ENCODE data around the gene FAM20B.

DNA sequence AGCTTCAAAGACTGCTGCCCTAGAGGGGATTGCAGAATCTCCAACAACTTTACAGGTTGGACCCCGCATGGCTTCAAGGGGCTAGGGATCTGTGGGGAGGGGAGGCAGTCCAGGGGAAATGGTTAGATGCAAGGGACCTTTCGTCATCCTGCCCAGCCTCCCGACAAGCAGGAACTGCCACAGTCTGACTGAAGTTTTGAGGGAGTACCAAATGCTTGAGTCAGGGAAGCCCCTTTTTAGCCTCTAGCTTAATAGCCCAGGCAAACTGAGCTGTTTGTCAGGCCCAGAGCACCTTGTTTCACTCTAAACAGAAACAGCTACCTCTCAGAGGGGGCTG, 57.3 kb downstream of the FAM20B start:
- TF ChIP-seq CTCF (IDR thresholded peaks at IDR 0.05): no peak
- TF ChIP-seq EZH2 (IDR thresholded peaks at IDR 0.05; ENCODE audit: borderline replicate concordance, insufficient read depth, low read depth, low read length, poor library complexity, severe bottlenecking): no peak

Measured in B cell (primary cell).